ENCODE measurements around the gene KIFAP3.

- TF ChIP-seq POLR2AphosphoS5 (IDR thresholded peaks at IDR 0.05; ENCODE audit: low read depth, low read length) (no peak), ATF3 (IDR thresholded peaks at IDR 0.05; ENCODE audit: insufficient read depth, low read depth, low read length) (no peak), CTCF (IDR thresholded peaks at IDR 0.05; ENCODE audit: control extremely low read depth in 1 of 3, insufficient read depth in 1 of 3, low read depth in 1 of 3, low read length in 3 of 3) (no peak)
These were observed 196.0 kb downstream of the KIFAP3 start for GRCh38 chr1:169878498-169878897.

All from H1 (cell line).